Hematopoietic multipotent progenitor cell (in vitro differentiated cells): ENCODE measurements around the gene CCR5. TPM values are rescaled to one million over a fixed set of nuclear protein-coding genes. Genes with fewer than 3 reads are reported as not detected.
"Not testable (repeated sequence)": the region's sequence is repeated elsewhere in the genome, so short reads cannot be mapped to it uniquely, and the experiment has no call there.

Experiments used
- DNase-seq, 3 donors: peaks; one replicate each; pipeline ENCODE4 v3.0.0-alpha.2; 2011 to 2015; ENCODE audit warnings: low read depth in 2 of 3, low spot score in 2 of 3
- total RNA-seq: library from RNA; depleted of rRNA; stranded (reverse); fragments of >200 nt; gene quantifications from one replicate; pipeline ENCODE4 v1.2.3, GENCODE V29; 2012

CCR5 gene
- total RNA-seq, 1 donor, result under 0.01 TPM

DNA sequence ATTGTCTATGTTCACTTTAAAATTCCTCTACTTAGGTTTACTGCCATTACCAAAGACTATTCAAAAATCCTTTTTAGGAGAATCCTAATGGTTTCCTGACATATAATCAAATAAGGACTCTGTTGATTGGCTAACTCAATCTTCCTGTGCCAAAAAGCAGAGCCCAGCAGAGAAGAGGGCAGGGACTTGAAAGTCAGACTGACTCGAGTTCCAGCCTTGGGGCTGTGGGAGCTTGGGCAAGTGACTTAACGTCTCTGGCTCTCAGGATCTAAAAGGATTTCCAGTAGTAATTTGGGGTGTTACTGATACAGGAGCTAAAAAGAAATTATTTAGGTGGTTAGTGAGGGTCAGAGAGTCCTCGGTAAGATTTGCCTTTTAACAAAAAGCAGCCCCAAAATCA lies 10.9 kb downstream of the CCR5 start:
- no peak for DNase-seq

- DNase-seq, result no peak
These were observed 12.6 kb downstream of the CCR5 start for GRCh38 chr3:46383211-46383950.

- no peak for DNase-seq
These were observed 13.2 kb downstream of the CCR5 start for GRCh38 chr3:46383951-46384330.

GRCh38 chr3:46386205-46386604 lies 15.5 kb downstream of the CCR5 start:
- DNase-seq, result peak in 2 of 3 donors; percentile 74 to 78

GRCh38 chr3:46388847-46389246 lies 18.1 kb downstream of the CCR5 start:
- DNase-seq, result not testable (repeated sequence)

GRCh38 chr3:46389306-46389705 lies 18.6 kb downstream of the CCR5 start:
- DNase-seq, result no peak

DNA sequence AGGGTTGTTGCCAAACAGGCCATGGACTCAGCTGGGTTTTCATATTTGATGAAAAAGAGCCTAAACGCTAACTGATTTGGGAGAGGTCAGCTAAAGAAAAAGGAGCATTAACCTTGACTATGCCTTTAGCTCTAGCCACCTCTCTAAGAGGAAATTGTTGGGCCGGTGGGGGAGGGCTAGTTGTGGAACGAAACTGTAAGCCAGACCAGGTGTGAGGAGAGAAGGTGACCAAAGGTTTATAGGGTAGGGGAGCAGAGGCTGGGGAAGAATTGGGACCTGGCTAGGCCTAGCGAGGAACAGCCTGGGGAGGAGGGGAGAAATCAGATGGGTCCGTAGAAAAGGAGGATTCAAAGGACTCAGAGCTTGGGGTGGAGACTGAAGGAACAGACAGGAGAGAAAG lies 20.8 kb downstream of the CCR5 start:
- DNase-seq, result not testable (repeated sequence)

GRCh38 chr3:46393011-46393410 lies 22.3 kb downstream of the CCR5 start:
- no peak for DNase-seq

- no peak for DNase-seq
These were observed 23.0 kb downstream of the CCR5 start for GRCh38 chr3:46393554-46394434.

DNA sequence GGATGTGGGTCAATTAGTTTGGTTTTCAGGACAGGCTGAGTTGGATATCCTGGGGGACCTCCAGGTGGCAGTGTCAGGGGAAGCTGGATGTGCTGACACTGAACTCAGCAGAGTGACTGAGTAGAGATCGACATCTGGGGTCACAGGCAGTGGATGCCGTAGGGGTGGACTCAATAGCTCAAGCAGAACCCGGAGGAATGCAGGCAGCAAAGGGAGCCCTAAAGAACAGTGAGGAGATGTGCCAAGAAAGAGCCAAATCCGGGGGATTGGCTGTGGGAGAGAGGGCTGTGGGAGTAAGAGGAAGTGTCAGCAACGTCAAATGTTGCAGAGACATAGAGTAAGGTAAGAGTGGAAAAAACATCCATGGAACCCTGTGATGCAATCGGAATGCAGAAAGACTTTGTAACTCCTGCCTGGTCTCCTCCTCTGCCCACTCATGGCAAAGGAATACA lies 24.5 kb downstream of the CCR5 start:
- DNase-seq, result no peak

- peak in 2 of 3 donors; percentile 37 to 57 for DNase-seq
These were observed 25.2 kb downstream of the CCR5 start for GRCh38 chr3:46395766-46396530.

DNA sequence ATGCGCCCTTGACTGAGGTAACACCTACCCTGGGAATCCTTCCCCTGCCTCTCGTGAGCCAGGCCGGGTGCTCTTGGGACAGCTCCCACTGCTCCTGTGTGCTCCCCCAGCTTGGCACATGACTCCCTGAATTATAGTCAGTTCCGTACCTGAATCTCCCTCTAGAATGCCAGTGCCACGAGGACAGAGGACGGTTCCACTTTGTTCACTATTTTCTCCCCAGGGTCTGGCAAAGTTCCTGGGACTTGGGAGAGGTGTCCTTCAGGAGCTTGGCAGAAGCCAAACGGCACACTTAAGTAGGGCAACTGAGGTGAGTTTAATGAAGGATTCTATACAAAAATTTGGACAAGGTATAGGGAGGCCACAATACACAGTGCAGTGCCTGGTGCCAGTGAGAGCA lies 26.4 kb downstream of the CCR5 start:
- no peak for DNase-seq

DNA sequence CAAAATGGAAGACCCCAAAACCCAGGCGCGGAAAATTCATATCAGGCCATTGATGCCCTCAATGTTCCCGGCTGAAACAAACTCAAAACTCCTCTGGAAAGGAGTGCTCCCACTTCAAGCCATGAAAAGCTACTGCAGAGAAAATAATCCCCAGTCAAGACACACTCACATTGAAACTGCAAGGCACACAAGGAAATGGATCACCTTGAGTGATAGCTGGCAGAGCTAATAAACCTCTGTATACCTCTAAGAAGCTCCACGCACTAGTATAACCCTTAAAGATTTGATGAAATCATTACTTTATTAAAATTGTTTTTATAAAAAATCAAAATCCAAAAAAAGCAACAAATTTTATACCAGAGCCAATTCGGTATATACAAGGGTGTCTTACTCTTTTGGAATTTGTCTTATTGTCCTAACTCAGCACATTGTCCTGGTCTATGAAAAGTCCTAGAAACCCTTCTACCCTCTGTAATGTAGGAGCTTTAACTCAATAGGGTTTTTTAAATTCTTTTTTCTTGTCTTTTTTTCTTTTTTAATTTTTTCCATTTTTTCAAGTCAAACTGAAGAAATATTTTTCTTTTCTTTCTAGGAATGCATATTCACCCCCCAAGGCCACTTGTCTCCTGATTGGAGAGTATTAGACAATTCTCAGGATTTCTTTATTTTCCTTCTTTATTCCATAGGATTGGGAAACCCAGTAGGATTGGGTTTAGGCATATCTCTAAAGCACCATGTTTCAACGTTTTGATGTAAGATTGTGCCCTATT lies 27.6 kb downstream of the CCR5 start:
- no peak for DNase-seq

DNA sequence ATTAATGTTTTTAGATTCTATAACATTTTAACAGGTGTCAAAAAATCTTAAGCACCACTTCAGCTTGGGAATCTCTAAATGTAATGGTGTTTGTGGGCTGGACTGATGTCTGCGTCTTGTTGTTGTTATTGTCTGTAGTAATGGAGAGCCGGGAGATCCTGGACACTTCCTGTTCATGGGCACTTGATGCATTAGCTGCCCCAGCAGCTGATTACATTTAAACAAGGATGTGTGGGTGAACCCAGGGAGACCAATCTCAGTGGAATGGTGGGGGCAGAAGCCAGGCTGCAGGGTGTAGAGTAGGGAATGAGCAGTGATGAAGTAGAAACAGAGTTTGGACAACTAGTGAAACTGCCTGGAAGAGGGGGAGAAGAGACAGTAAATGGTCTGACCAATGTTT lies 28.4 kb downstream of the CCR5 start:
- DNase-seq, result no peak

DNA sequence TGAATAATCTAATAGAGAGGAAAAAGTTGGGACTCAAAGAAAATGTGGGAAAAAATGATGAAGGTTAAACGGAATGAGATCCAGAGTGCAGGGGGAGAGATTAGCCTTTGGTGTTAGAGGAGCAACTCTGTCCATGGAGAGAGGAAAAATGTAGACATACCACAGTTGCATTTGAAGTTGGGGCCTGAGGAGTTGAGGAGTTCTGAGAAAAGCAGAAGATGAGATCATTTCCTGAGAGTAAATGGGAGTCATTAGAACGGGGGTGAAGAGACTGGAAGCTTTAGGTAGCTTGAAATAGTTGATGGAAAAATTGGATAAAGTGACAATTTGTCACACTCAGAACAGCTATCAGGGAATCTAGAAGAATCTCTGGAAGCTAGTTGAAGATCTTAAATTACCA lies 28.8 kb downstream of the CCR5 start:
- no peak for DNase-seq

GRCh38 chr3:46400000-46400734 lies 29.4 kb downstream of the CCR5 start:
- DNase-seq, result no peak

DNA sequence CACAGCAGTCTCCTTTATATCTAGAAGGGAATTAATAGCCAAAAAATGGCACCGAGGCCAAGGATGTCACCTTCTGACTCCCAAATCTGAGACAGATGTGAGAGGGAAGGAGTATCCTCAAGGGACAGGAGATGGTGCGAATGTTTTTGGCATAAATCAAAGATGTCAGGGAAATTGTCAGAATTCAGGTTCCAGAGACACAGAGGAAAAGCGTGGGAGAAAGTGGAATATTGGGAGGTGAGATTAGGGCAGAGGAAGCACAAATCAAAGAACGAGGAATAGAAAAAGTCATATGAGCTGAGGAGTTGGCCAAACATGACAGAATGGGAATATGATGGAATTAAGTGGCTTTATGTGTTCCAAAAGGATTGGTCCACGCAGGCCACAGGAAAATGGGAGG lies 30.1 kb downstream of the CCR5 start:
- DNase-seq, result no peak

- no peak for DNase-seq
These were observed 30.8 kb downstream of the CCR5 start for GRCh38 chr3:46401579-46401978.

- DNase-seq, result not testable (repeated sequence)
These were observed 32.2 kb downstream of the CCR5 start for GRCh38 chr3:46402902-46403301.
